H54 (cell line): ENCODE data around the gene PFN1.

Experiments
- DNase-seq: peaks from one replicate; pipeline ENCODE4 v3.0.0; 2011; ENCODE audit warnings: low spot score, mixed read lengths; ENCODE audit not compliant: insufficient read length
- FAIRE-seq: peaks from 3 replicates; lab custom pipeline; 2011; peaks lifted over from hg19 to GRCh38; lab: Jason Lieb, UNC
- POLR2A ChIP-seq: IDR thresholded peaks from 2 replicates; pipeline ENCODE4 v1.6.1; 2011; ENCODE audit warnings: low read depth, mild to moderate bottlenecking, low read length

PFN1 gene

GRCh38 chr17:4945176-4945943, 3.0 kb downstream of the PFN1 start:
- peak; percentile 37; the same call in 1 of the 2 replicates for TF ChIP-seq POLR2A
- FAIRE-seq: peak; percentile 89

GRCh38 chr17:4944554-4945175, 3.7 kb downstream of the PFN1 start:
- FAIRE-seq (no peak), DNase-seq (no peak)
- TF ChIP-seq POLR2A: no peak

More at GRCh38 chr17:4945176-4945943, 3.0 kb downstream of the PFN1 start:
- peak; percentile 92 for DNase-seq

- TF ChIP-seq POLR2A: no peak
- DNase-seq (no peak), FAIRE-seq (no peak)
These were observed 4.2 kb downstream of the PFN1 start for GRCh38 chr17:4944163-4944553.

GRCh38 chr17:4942760-4943508, 5.4 kb downstream of the PFN1 start:
- no peak for FAIRE-seq
- no peak for DNase-seq
- TF ChIP-seq POLR2A: no peak

GRCh38 chr17:4941319-4941610, 7.1 kb downstream of the PFN1 start:
- FAIRE-seq (no peak), DNase-seq (no peak)
- no peak for TF ChIP-seq POLR2A

- DNase-seq (peak; percentile 77), FAIRE-seq (no peak)
- peak; percentile 26; the same call in 1 of the 2 replicates for TF ChIP-seq POLR2A
These were observed 7.6 kb downstream of the PFN1 start for GRCh38 chr17:4940555-4941318.

- DNase-seq: peak; percentile 98
These were observed 8.4 kb downstream of the PFN1 start, which contains the start of the genes RNF167 and SLC25A11 for GRCh38 chr17:4939796-4940554. Gene RNF167 (plus strand): TSS chr17:4940268. CDS start chr17:4940910, 642 bp downstream. Gene SLC25A11 (minus strand): TSS chr17:4940046. CDS start chr17:4939910, 136 bp downstream.

GRCh38 chr17:4939546-4939795, 8.9 kb downstream of the PFN1 start:
- FAIRE-seq (no peak), DNase-seq (no peak)
- TF ChIP-seq POLR2A: no peak

More at GRCh38 chr17:4939796-4940554, 8.4 kb downstream of the PFN1 start, which contains the start of the genes RNF167 and SLC25A11:
- peak; percentile 79 for TF ChIP-seq POLR2A
- peak; percentile 73 for FAIRE-seq

GRCh38 chr17:4938688-4939545, 9.4 kb downstream of the PFN1 start:
- no peak for FAIRE-seq

GRCh38 chr17:4938069-4938491, 10.2 kb downstream of the PFN1 start:
- no peak for TF ChIP-seq POLR2A
- FAIRE-seq: no peak
- no peak for DNase-seq

More at GRCh38 chr17:4938688-4939545, 9.4 kb downstream of the PFN1 start:
- DNase-seq: no peak
- no peak for TF ChIP-seq POLR2A

GRCh38 chr17:4937553-4937952, 10.8 kb downstream of the PFN1 start:
- DNase-seq (no peak), FAIRE-seq (no peak)
- no peak for TF ChIP-seq POLR2A

GRCh38 chr17:4936436-4936835, 11.9 kb downstream of the PFN1 start:
- no peak for TF ChIP-seq POLR2A
- FAIRE-seq (no peak), DNase-seq (no peak)
